ENCODE measurements around the gene MACIR. TPM values are rescaled to one million over a fixed set of nuclear protein-coding genes. Genes with fewer than 3 reads are reported as not detected.

MACIR gene
- total RNA-seq, 1 donor = 8.0 TPM

DNA sequence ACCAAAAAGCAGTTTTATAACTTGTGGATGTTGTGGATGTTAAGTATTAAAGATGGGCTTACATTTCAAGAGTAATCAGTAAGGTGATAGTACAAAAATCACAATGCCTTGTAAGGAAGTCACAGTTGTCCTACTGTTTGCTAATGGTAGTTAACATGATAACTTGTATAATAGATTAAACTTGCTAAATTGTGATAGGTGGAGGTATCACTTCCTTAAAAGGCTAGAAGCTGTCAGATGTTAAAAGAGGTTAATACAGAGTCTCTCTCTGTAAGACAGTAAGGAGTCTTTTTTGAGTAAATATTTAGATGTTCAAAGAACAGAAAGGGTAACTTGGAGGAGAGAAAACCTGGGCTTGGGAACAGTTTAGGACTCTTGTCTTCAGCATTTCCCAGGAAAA is 14.2 kb upstream of the MACIR start:
- DNase-seq (ENCODE audit: insufficient read length, low spot score, missing footprints) = no peak
- TF ChIP-seq, protein P1, sequence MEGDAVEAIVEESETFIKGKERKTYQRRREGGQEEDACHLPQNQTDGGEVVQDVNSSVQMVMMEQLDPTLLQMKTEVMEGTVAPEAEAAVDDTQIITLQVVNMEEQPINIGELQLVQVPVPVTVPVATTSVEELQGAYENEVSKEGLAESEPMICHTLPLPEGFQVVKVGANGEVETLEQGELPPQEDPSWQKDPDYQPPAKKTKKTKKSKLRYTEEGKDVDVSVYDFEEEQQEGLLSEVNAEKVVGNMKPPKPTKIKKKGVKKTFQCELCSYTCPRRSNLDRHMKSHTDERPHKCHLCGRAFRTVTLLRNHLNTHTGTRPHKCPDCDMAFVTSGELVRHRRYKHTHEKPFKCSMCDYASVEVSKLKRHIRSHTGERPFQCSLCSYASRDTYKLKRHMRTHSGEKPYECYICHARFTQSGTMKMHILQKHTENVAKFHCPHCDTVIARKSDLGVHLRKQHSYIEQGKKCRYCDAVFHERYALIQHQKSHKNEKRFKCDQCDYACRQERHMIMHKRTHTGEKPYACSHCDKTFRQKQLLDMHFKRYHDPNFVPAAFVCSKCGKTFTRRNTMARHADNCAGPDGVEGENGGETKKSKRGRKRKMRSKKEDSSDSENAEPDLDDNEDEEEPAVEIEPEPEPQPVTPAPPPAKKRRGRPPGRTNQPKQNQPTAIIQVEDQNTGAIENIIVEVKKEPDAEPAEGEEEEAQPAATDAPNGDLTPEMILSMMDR (IDR thresholded peaks at IDR 0.05; ENCODE audit: extremely low read depth, low read depth, low read length) = no peak

GRCh38 chr5:103245761-103246160 is 12.8 kb upstream of the MACIR start:
- Histone ChIP-seq H3K36me3 (ENCODE audit: insufficient read depth, low read length) (no peaks in the 10 kb centered on the region), H3K9me3 (ENCODE audit: low read depth, low read length) (no peaks in the 10 kb centered on the region), H4K20me1 (ENCODE audit: insufficient read depth, low read length) (no peaks in the 10 kb centered on the region), H3K79me2 (ENCODE audit: insufficient read depth, low read length) (no peaks in the 10 kb centered on the region), H2AFZ (ENCODE audit: low read length) (no peak overlapping the region), H3K4me2 (ENCODE audit: insufficient read depth, low read length) (no peak overlapping the region), H3K27me3 (ENCODE audit: insufficient read depth, low read length) (no peaks in the 10 kb centered on the region), H3K27ac (ENCODE audit: low read depth, low read length) (no peak overlapping the region), H3K4me1 (ENCODE audit: insufficient read depth, low read length) (no peaks in the 10 kb centered on the region), H3K4me3 (ENCODE audit: insufficient read depth, low read length) (no peak overlapping the region)
- no peak for DNase-seq (ENCODE audit: insufficient read length, low spot score, missing footprints)
- TF ChIP-seq, protein P1 (IDR thresholded peaks at IDR 0.05; ENCODE audit: extremely low read depth, low read depth, low read length) = no peak

More for the DNA sequence above, 14.2 kb upstream of the MACIR start:
- Histone ChIP-seq H3K4me1 (ENCODE audit: insufficient read depth, low read length) (no peaks in the 10 kb centered on the region), H2AFZ (ENCODE audit: low read length) (no peak overlapping the region), H3K79me2 (ENCODE audit: insufficient read depth, low read length) (no peaks in the 10 kb centered on the region), H3K9me3 (ENCODE audit: low read depth, low read length) (no peaks in the 10 kb centered on the region), H3K4me3 (ENCODE audit: insufficient read depth, low read length) (no peak overlapping the region), H4K20me1 (ENCODE audit: insufficient read depth, low read length) (no peaks in the 10 kb centered on the region), H3K27me3 (ENCODE audit: insufficient read depth, low read length) (no peaks in the 10 kb centered on the region), H3K4me2 (ENCODE audit: insufficient read depth, low read length) (no peak overlapping the region), H3K36me3 (ENCODE audit: insufficient read depth, low read length) (no peaks in the 10 kb centered on the region), H3K27ac (ENCODE audit: low read depth, low read length) (no peak overlapping the region)

GRCh38 chr5:103247118-103247517 is 11.4 kb upstream of the MACIR start:
- Histone ChIP-seq H3K4me3 (ENCODE audit: insufficient read depth, low read length) (no peak overlapping the region), H3K9me3 (ENCODE audit: low read depth, low read length) (no peaks in the 10 kb centered on the region), H4K20me1 (ENCODE audit: insufficient read depth, low read length) (no peaks in the 10 kb centered on the region), H3K4me1 (ENCODE audit: insufficient read depth, low read length) (no peaks in the 10 kb centered on the region), H3K27ac (ENCODE audit: low read depth, low read length) (no peak overlapping the region), H2AFZ (ENCODE audit: low read length) (no peak overlapping the region), H3K79me2 (ENCODE audit: insufficient read depth, low read length) (no peaks in the 10 kb centered on the region), H3K36me3 (ENCODE audit: insufficient read depth, low read length) (no peaks in the 10 kb centered on the region), H3K4me2 (ENCODE audit: insufficient read depth, low read length) (no peak overlapping the region), H3K27me3 (ENCODE audit: insufficient read depth, low read length) (no peaks in the 10 kb centered on the region)
- no peak for DNase-seq (ENCODE audit: insufficient read length, low spot score, missing footprints)
- TF ChIP-seq, protein P1 (IDR thresholded peaks at IDR 0.05; ENCODE audit: extremely low read depth, low read depth, low read length) = no peak

- no peaks in the 10 kb centered on the region for H4K20me1 ChIP-seq (ENCODE audit: insufficient read depth, low read length)
- DNase-seq (ENCODE audit: insufficient read length, low spot score, missing footprints) = no peak
- H3K27me3 ChIP-seq (ENCODE audit: insufficient read depth, low read length) = no peaks in the 10 kb centered on the region
- no peaks in the 10 kb centered on the region for H3K79me2 ChIP-seq (ENCODE audit: insufficient read depth, low read length)
- H2AFZ ChIP-seq (ENCODE audit: low read length) = no peak overlapping the region
- no peaks in the 10 kb centered on the region for H3K4me1 ChIP-seq (ENCODE audit: insufficient read depth, low read length)
- no peak overlapping the region for H3K4me3 ChIP-seq (ENCODE audit: insufficient read depth, low read length)
- TF ChIP-seq, protein P1 (IDR thresholded peaks at IDR 0.05; ENCODE audit: extremely low read depth, low read depth, low read length) = no peak
- H3K36me3 ChIP-seq (ENCODE audit: insufficient read depth, low read length) = no peaks in the 10 kb centered on the region
- H3K4me2 ChIP-seq (ENCODE audit: insufficient read depth, low read length) = no peak overlapping the region
- H3K27ac ChIP-seq (ENCODE audit: low read depth, low read length) = no peak overlapping the region
- no peaks in the 10 kb centered on the region for H3K9me3 ChIP-seq (ENCODE audit: low read depth, low read length)
Measured at GRCh38 chr5:103249068-103249467, 9.5 kb upstream of the MACIR start.
